ENCODE data around the gene SLC29A1. TPM values are rescaled to one million over a fixed set of nuclear protein-coding genes. Genes with fewer than 3 reads are reported as not detected.
"Not testable (repeated sequence)": the region's sequence is repeated elsewhere in the genome, so short reads cannot be mapped to it uniquely, and the experiment has no call there.

Gene SLC29A1
- total RNA-seq, 1 experiment from 2014 or later: 81.3 TPM

DNA sequence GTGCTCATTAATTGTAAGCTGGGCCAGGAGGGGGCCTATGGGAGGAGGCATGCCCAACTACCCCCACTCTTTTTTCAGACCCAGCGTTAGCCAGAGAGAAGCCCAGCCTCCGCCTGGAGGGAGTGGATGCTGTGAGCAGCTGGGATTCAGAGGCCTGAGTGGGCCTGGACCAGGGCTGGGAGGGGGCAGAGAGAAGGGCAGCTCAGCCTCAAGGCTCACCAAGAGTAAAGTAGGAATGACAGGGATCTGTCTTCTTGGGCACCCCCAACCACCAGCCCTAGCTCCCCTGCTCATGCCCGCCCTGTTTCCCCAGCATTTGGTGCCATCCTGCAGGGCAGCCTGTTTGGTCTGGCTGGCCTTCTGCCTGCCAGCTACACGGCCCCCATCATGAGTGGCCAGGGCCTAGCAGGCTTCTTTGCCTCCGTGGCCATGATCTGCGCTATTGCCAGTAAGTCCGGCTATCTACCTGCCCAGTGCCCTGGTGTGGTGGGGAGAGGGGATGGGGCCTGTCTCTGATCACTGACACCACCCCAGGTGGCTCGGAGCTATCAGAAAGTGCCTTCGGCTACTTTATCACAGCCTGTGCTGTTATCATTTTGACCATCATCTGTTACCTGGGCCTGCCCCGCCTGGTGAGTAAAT lies 6.8 kb downstream of the SLC29A1 start:
- intact Hi-C loops (cut with micrococcal nuclease; ENCODE audit: unreplicated experiment): no loop called here
- Mint-ChIP-seq H3K36me3 (ENCODE audit: insufficient read depth, unreplicated experiment) (peaks cover 11% of the 10 kb centered on the region), H3K27me3 (ENCODE audit: insufficient read depth, unreplicated experiment) (no peaks in the 10 kb centered on the region), H3K4me1 (ENCODE audit: low read depth, unreplicated experiment) (peaks cover 17% of the 10 kb centered on the region), H3K9me3 (ENCODE audit: unreplicated experiment) (no peaks in the 10 kb centered on the region), H3K4me3 (ENCODE audit: unreplicated experiment) (no peak overlapping the region), H3K27ac (ENCODE audit: unreplicated experiment) (no peak overlapping the region)
- TF ChIP-seq, protein P1, sequence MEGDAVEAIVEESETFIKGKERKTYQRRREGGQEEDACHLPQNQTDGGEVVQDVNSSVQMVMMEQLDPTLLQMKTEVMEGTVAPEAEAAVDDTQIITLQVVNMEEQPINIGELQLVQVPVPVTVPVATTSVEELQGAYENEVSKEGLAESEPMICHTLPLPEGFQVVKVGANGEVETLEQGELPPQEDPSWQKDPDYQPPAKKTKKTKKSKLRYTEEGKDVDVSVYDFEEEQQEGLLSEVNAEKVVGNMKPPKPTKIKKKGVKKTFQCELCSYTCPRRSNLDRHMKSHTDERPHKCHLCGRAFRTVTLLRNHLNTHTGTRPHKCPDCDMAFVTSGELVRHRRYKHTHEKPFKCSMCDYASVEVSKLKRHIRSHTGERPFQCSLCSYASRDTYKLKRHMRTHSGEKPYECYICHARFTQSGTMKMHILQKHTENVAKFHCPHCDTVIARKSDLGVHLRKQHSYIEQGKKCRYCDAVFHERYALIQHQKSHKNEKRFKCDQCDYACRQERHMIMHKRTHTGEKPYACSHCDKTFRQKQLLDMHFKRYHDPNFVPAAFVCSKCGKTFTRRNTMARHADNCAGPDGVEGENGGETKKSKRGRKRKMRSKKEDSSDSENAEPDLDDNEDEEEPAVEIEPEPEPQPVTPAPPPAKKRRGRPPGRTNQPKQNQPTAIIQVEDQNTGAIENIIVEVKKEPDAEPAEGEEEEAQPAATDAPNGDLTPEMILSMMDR (IDR thresholded peaks at IDR 0.05; ENCODE audit: insufficient read depth in 1 of 2, low read depth in 1 of 2, low read length in 1 of 2, severe bottlenecking in 1 of 2, unreplicated experiment in 1 of 2): no peak
- H3K4me1 ChIP-seq: peaks cover 30% of the 10 kb centered on the region
- no TSS peak for BruUV-seq (replicated peaks)
- H3K9me3 ChIP-seq: no peaks in the 10 kb centered on the region
- DNase-seq: no peak
- H3K36me3 ChIP-seq (ENCODE audit: control insufficient read depth, insufficient read depth, low read length): no peaks in the 10 kb centered on the region
- ChIA-PET CTCF (no interaction called here), POLR2A (no interaction called here)
- H3K4me3 ChIP-seq (ENCODE audit: low read depth, low read length): no peak overlapping the region
- no peaks in the 10 kb centered on the region for H3K27me3 ChIP-seq (replicated peaks; ENCODE audit: control insufficient read depth, insufficient read depth, low read length)

DNA sequence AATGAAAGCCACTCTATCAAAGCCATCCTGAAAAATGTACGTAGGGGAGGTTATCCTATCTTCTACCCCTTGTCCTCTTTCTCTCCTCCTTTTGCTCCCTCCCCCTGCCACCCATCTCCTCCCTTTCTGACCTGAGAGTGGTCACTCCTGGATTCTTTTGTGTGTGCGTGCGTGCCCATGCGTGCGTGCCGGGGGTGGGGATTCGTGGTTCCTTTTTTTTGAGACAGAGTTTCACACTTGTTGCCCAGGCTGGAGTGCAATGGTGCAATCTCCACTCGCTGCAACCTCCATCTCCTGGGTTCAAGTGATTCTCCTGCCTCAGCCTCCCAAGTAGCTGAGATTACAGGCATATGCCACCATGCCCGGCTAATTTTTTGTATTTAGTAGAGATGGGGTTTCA lies 8.0 kb downstream of the SLC29A1 start:
- Mint-ChIP-seq H3K27ac (ENCODE audit: unreplicated experiment) (peak overlapping the region; percentile 37), H3K4me1 (ENCODE audit: low read depth, unreplicated experiment) (peaks cover 17% of the 10 kb centered on the region), H3K36me3 (ENCODE audit: insufficient read depth, unreplicated experiment) (peaks cover 11% of the 10 kb centered on the region)
- CTCF ChIA-PET; intact Hi-C loops (cut with micrococcal nuclease; ENCODE audit: unreplicated experiment); H3K9me3 Mint-ChIP-seq (ENCODE audit: unreplicated experiment); H3K4me3 Mint-ChIP-seq (ENCODE audit: unreplicated experiment); H3K27me3 Mint-ChIP-seq (ENCODE audit: insufficient read depth, unreplicated experiment); H3K36me3 ChIP-seq (ENCODE audit: control insufficient read depth, insufficient read depth, low read length); H3K9me3 ChIP-seq; BruUV-seq (replicated peaks); DNase-seq; POLR2A ChIA-PET; H3K27me3 ChIP-seq (replicated peaks; ENCODE audit: control insufficient read depth, insufficient read depth, low read length); H3K4me3 ChIP-seq (ENCODE audit: low read depth, low read length): not testable (repeated sequence)
- peaks cover 17% of the 10 kb centered on the region for H3K4me1 ChIP-seq

DNA sequence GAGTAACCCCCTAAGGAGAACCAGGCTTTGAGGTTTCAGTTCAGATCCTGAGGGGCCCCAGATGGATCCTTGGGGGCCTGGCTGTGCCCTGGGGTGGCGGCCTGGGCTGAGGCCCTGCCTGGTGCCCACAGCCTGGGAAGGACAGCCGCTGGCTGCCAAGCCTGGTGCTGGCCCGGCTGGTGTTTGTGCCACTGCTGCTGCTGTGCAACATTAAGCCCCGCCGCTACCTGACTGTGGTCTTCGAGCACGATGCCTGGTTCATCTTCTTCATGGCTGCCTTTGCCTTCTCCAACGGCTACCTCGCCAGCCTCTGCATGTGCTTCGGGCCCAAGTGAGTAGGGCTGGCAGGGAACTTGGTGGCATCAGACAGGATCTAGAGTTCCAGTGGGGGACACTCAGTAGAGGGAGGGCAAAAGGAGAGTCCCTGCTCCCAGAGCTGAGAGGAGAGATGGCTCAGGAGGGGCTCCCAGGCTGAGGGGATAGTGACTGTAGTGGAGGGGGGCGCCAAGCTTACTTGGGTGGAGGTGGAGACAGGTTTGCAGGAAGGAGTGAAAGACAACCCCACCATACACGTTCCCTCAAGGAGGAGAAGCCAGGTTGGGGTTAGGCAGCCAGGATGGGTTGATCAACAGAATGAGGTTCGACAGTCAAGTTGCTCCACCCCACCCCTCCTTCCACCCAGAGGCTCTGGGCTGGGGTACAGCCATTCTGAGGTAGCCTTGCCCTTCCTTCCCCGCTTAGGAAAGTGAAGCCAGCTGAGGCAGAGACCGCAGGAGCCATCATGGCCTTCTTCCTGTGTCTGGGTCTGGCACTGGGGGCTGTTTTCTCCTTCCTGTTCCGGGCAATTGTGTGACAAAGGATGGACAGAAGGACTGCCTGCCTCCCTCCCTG lies 9.5 kb downstream of the SLC29A1 start:
- Histone ChIP-seq H3K4me3 (ENCODE audit: low read depth, low read length) (no peak overlapping the region), H3K36me3 (ENCODE audit: control insufficient read depth, insufficient read depth, low read length) (no peaks in the 10 kb centered on the region), H3K4me1 (peaks cover 15% of the 10 kb centered on the region), H3K9me3 (no peaks in the 10 kb centered on the region), H3K27me3 (replicated peaks; ENCODE audit: control insufficient read depth, insufficient read depth, low read length) (no peaks in the 10 kb centered on the region)
- DNase-seq: no peak
- H3K27me3 Mint-ChIP-seq (ENCODE audit: insufficient read depth, unreplicated experiment): no peaks in the 10 kb centered on the region
- intact Hi-C loops (cut with micrococcal nuclease; ENCODE audit: unreplicated experiment): no loop called here
- H3K4me1 Mint-ChIP-seq (ENCODE audit: low read depth, unreplicated experiment): peaks cover 17% of the 10 kb centered on the region
- H3K36me3 Mint-ChIP-seq (ENCODE audit: insufficient read depth, unreplicated experiment): peaks cover 24% of the 10 kb centered on the region
- H3K4me3 Mint-ChIP-seq (ENCODE audit: unreplicated experiment): no peak overlapping the region
- CTCF ChIA-PET: interaction anchor here (2.2 to 3.5 kb wide), 2 partner anchors 9 to 12 kb away, joined by 13 to 25 read pairs; partner anchors contain the start of gene SLC29A1
- peak overlapping the region; percentile 23 for H3K27ac Mint-ChIP-seq (ENCODE audit: unreplicated experiment)
- H3K9me3 Mint-ChIP-seq (ENCODE audit: unreplicated experiment): no peaks in the 10 kb centered on the region
- BruUV-seq (replicated peaks): no TSS peak
- POLR2A ChIA-PET: no interaction called here
- TF ChIP-seq, protein P1 (IDR thresholded peaks at IDR 0.05; ENCODE audit: insufficient read depth in 1 of 2, low read depth in 1 of 2, low read length in 1 of 2, severe bottlenecking in 1 of 2, unreplicated experiment in 1 of 2): no peak
